B cell (primary cell): ENCODE data around the gene SLC9A5. TPM values are rescaled to one million over a fixed set of nuclear protein-coding genes. Genes with fewer than 3 reads are reported as not detected.

Source experiments
- ATAC-seq: fragments of 200-7000 bp; cut with Tn5 transposase; one replicate; pipeline ENCODE4 v1.10.0; 2021; ENCODE audit warnings: low read depth, mild to moderate bottlenecking, moderate number of reproducible peaks, moderate library complexity
- CTCF ChIA-PET: fragments of 350-600 bp; sonication (Branson Sonifier 250); formaldehyde crosslinking; loops from one replicate; lab custom pipeline; 2021; ENCODE audit warnings: antibody characterized with exemption, inconsistent platforms; lab: Charles Lee
- POLR2A ChIA-PET: fragments of 350-600 bp; sonication (Branson Sonifier 250); formaldehyde crosslinking; loops from one replicate; lab custom pipeline; 2021; ENCODE audit warnings: antibody characterized with exemption; lab: Charles Lee
- DNase-seq: peaks from one replicate; pipeline ENCODE4 v3.0.0; 2013
- H2AFZ ChIP-seq: 2 replicates; pipeline ENCODE4 v1.6.1; 2012; ENCODE audit warnings: mild to moderate bottlenecking, low read depth, low read length; ENCODE audit not compliant: insufficient read depth, poor library complexity, severe bottlenecking
- H3K27ac ChIP-seq, 2 donors: 1 replicate in 1 of 2; 2 replicates in 1 of 2; pipeline ENCODE4 v1.5.1; 2012 to 2013; ENCODE audit warnings: low read length in 2 of 2, mild to moderate bottlenecking in 2 of 2, moderate library complexity in 1 of 2
- H3K27me3 ChIP-seq, 4 experiments: fragments of 200-600 bp in 1 of 4; sonication (generic) in 1 of 4; replicated peaks in 1 of 4; 1 replicate in 2 of 4; 2 replicates in 2 of 4; pipeline versions ENCODE4 v1.6.1 to v1.7.0; 2013 to 2016; ENCODE audit warnings: low read length in 3 of 4, mild to moderate bottlenecking in 2 of 4, mixed read lengths in 1 of 4, moderate library complexity in 1 of 4; ENCODE audit not compliant: insufficient read depth in 4 of 4, control insufficient read depth in 3 of 4; ENCODE audit errors: control extremely low read depth in 1 of 4
- H3K36me3 ChIP-seq, 2 experiments: replicated peaks in 1 of 2; 1 replicate in 1 of 2; 2 replicates in 1 of 2; pipeline versions ENCODE4 v1.6.1 to v1.7.1; 2013; ENCODE audit warnings: low read length in 1 of 2; ENCODE audit not compliant: insufficient read depth in 2 of 2, control insufficient read depth in 1 of 2; ENCODE audit errors: control extremely low read depth in 1 of 2, extremely low read depth in 1 of 2
- H3K4me1 ChIP-seq, 2 donors: fragments of 200-600 bp in 1 of 2; sonication (generic) in 1 of 2; 1 replicate in 1 of 2; 2 replicates in 1 of 2; pipeline versions ENCODE4 v1.5.1 to v1.6.1; 2013 to 2017; ENCODE audit warnings: low read length in 2 of 2; ENCODE audit not compliant: control insufficient read depth in 2 of 2, insufficient read depth in 2 of 2
- H3K4me2 ChIP-seq: replicated peaks from 2 replicates; pipeline ENCODE3; 2012; ENCODE audit warnings: mild to moderate bottlenecking, low read depth, low read length; ENCODE audit not compliant: poor library complexity, severe bottlenecking
- H3K4me3 ChIP-seq, 5 experiments: fragments of 200-600 bp in 1 of 5; sonication (generic) in 1 of 5; 1 replicate in 3 of 5; 2 replicates in 2 of 5; pipeline versions ENCODE4 v1.5.1 to v1.7.0; 2011 to 2016; ENCODE audit warnings: low read length in 4 of 5, mild to moderate bottlenecking in 4 of 5, low read depth in 2 of 5, control low read depth in 1 of 5, moderate library complexity in 1 of 5; ENCODE audit not compliant: insufficient read depth in 1 of 5; ENCODE audit errors: control extremely low read depth in 1 of 5, extremely low read depth in 1 of 5
- H3K79me2 ChIP-seq: fragments of 200-600 bp; sonication (generic); one replicate; pipeline ENCODE4 v1.6.0; 2016; ENCODE audit warnings: low read length; ENCODE audit not compliant: control insufficient read depth, insufficient read depth
- H3K9ac ChIP-seq: fragments of 200-600 bp; sonication (generic); 2 replicates; pipeline ENCODE4 v1.6.1; 2017; ENCODE audit warnings: mild to moderate bottlenecking, low read length, moderate library complexity
- H3K9me3 ChIP-seq, 3 donors: one replicate each; pipeline versions ENCODE4 v1.6.1 to v1.7.1; 2013; ENCODE audit warnings: low read length in 2 of 3; ENCODE audit not compliant: control insufficient read depth in 2 of 3, insufficient read depth in 1 of 3; ENCODE audit errors: control extremely low read depth in 1 of 3
- H4K20me1 ChIP-seq: 2 replicates; pipeline ENCODE4 v1.6.0; 2012; ENCODE audit warnings: mild to moderate bottlenecking, low read length; ENCODE audit not compliant: insufficient read depth, control insufficient read depth, poor library complexity, severe bottlenecking
- H3K27ac Mint-ChIP-seq: one replicate; pipeline ENCODE4 v1.8.0; 2021; ENCODE audit warnings: mixed read lengths
- H3K27me3 Mint-ChIP-seq: one replicate; pipeline ENCODE4 v1.8.0; 2021; ENCODE audit warnings: mixed read lengths
- H3K4me1 Mint-ChIP-seq: one replicate; pipeline ENCODE4 v1.8.0; 2021; ENCODE audit warnings: mixed read lengths
- H3K4me3 Mint-ChIP-seq: one replicate; pipeline ENCODE4 v1.8.0; 2021; ENCODE audit warnings: mixed read lengths
- H3K9me3 Mint-ChIP-seq: one replicate; pipeline ENCODE4 v1.8.0; 2022; ENCODE audit warnings: mixed read lengths; ENCODE audit not compliant: insufficient read depth
- CTCF ChIP-seq: fragments of 200-600 bp; IDR thresholded peaks from one replicate; pipeline ENCODE4 v1.8.0; 2022; ENCODE audit warnings: antibody characterized with exemption, mild to moderate bottlenecking
- EZH2 ChIP-seq: IDR thresholded peaks from 2 replicates; pipeline ENCODE4 v1.6.1; 2012; ENCODE audit warnings: borderline replicate concordance, low read depth, mild to moderate bottlenecking, moderate library complexity, low read length; ENCODE audit not compliant: insufficient read depth, poor library complexity, severe bottlenecking
- WGBS: methylation state at CpG from one replicate; pipeline ENCODE4 v1.1.5; 2013; ENCODE audit warnings: missing lambda C conversion rate; ENCODE audit not compliant: insufficient coverage; 5-methylcytosine and 5-hydroxymethylcytosine counted together
- intact Hi-C: fragments of 100-400 bp; cut with micrococcal nuclease; formaldehyde crosslinking; loops from one replicate; pipeline ENCODE4 v1.10.0; 2022
- polyA plus RNA-seq: library from polyadenylated mRNA; depleted of rRNA; stranded (reverse); fragments of >200 nt; gene quantifications from 2 replicates; pipeline ENCODE4 v1.2.3, GENCODE V29; 2012
- total RNA-seq, 2 donors: library from RNA; stranded (reverse); fragments of 120-200 nt in 1 of 2; gene quantifications; 1 replicate in 1 of 2; 2 replicates in 1 of 2; pipeline versions ENCODE4 v1.2.3 to v1.2.4, GENCODE V29; 2013 to 2022

The SLC9A5 gene
- total and polyA plus RNA-seq, 2 donors (not counting 1 experiment from before 2014, with no cell fraction given) = 1.7 TPM

- no peak overlapping the region for H3K4me3 ChIP-seq
- H3K4me1 Mint-ChIP-seq = no peaks in the 10 kb centered on the region
- POLR2A ChIA-PET = no interaction called here
- H3K4me1 ChIP-seq = no peaks in the 10 kb centered on the region
- TF ChIP-seq EZH2 (no peak), CTCF (no peak)
- no peak overlapping the region for H3K4me2 ChIP-seq
- no peaks in the 10 kb centered on the region for H3K27me3 ChIP-seq
- no peaks in the 10 kb centered on the region for H3K9me3 ChIP-seq
- no peak overlapping the region for H3K9ac ChIP-seq
- no peaks in the 10 kb centered on the region for H3K36me3 ChIP-seq
- no peak for DNase-seq
- 92% methylated on average over 14 of the region's 14 CpGs for WGBS
- no peaks in the 10 kb centered on the region for H3K9me3 Mint-ChIP-seq
- CTCF ChIA-PET = interaction anchor here (1.0 to 1.6 kb wide), 2 partner anchors 9 to 62 kb away, joined by 3 read pairs; no protein-coding TSS in a partner anchor
- no peaks in the 10 kb centered on the region for H4K20me1 ChIP-seq
- H3K27ac Mint-ChIP-seq = no peak overlapping the region
- intact Hi-C loops = no loop called here
- ATAC-seq = no peak
- H3K79me2 ChIP-seq = no peaks in the 10 kb centered on the region
- no peak overlapping the region for H3K4me3 Mint-ChIP-seq
- H3K27me3 Mint-ChIP-seq = no peaks in the 10 kb centered on the region
- no peak overlapping the region for H2AFZ ChIP-seq
- no peak overlapping the region for H3K27ac ChIP-seq
Observed at GRCh38 chr16:67287960-67288359, 39.2 kb downstream of the SLC9A5 start.

GRCh38 chr16:67291461-67291860 lies 42.7 kb downstream of the SLC9A5 start:
- Histone ChIP-seq H3K79me2 (no peaks in the 10 kb centered on the region), H3K9ac (no peak overlapping the region), H3K36me3 (no peaks in the 10 kb centered on the region), H2AFZ (no peak overlapping the region), H3K9me3 (no peaks in the 10 kb centered on the region), H3K27me3 (no peaks in the 10 kb centered on the region), H3K4me3 (no peak overlapping the region), H3K27ac (no peak overlapping the region), H3K4me2 (no peak overlapping the region), H4K20me1 (no peaks in the 10 kb centered on the region), H3K4me1 (no peaks in the 10 kb centered on the region)
- no peaks in the 10 kb centered on the region for H3K27me3 Mint-ChIP-seq
- intact Hi-C loops = no loop called here
- WGBS = 90% methylated on average over 5 of the region's 7 CpGs
- no peak overlapping the region for H3K27ac Mint-ChIP-seq
- TF ChIP-seq EZH2 (no peak), CTCF (no peak)
- ChIA-PET POLR2A (interaction anchor here (0.6 kb wide), 1 partner anchor 194 kb away, joined by 5 read pairs; no protein-coding TSS in a partner anchor), CTCF (interaction anchor here (1.5 kb wide), 1 partner anchor 11 kb away, joined by 3 read pairs; no protein-coding TSS in a partner anchor)
- H3K9me3 Mint-ChIP-seq = no peaks in the 10 kb centered on the region
- no peaks in the 10 kb centered on the region for H3K4me1 Mint-ChIP-seq
- no peak for ATAC-seq
- H3K4me3 Mint-ChIP-seq = no peak overlapping the region
- no peak for DNase-seq
